CD4-positive, alpha-beta T cell treated with Interleukin-17A for 4 hours (primary cell): Measurements from ENCODE around the gene SFXN2.
"Not testable (repeated sequence)": the region's sequence is repeated elsewhere in the genome, so short reads cannot be mapped to it uniquely, and the experiment has no call there.

Source experiments
- DNase-seq: peaks from one replicate; pipeline ENCODE4 v3.0.0-alpha.2; 2020; ENCODE audit warnings: mixed read lengths

The SFXN2 gene

DNA sequence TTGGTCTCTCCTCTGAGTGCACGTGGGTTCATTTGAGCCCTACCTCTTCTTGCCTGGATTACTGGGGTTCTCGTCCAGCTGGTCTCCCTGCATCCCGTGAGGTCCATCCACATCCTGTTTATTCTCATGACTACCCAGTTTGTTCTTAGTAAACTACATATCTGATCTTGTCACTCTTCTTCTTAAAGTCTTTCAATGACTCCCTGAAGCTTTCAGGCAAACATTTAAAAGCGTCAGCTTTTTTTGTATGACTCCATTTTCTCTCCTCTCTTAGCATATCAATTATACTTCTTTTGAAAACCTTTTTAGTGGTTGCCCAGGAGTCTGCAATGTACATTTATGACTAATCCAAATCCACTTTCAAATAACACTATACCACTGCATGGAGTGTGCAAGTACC, 7.5 kb downstream of the SFXN2 start:
- DNase-seq = no peak

DNA sequence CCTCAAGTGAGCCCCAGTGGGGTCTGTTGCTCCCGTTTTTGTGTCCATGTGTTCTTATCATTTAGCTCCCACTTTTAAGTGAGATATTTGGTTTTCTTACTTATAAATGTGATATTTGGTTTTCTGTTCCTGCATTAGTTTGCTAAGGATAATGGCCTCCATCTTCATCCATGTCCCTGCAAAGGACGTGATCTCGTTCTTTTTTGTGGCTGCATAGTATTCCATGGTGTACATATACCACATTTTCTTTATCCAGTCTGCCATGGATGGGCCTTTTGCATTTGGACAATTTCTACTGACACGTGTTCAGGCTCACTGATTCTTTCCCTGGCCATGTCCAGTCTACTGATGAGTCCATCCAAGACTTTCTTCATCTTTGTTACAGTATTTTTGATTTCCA, 9.6 kb downstream of the SFXN2 start:
- DNase-seq = no peak

DNA sequence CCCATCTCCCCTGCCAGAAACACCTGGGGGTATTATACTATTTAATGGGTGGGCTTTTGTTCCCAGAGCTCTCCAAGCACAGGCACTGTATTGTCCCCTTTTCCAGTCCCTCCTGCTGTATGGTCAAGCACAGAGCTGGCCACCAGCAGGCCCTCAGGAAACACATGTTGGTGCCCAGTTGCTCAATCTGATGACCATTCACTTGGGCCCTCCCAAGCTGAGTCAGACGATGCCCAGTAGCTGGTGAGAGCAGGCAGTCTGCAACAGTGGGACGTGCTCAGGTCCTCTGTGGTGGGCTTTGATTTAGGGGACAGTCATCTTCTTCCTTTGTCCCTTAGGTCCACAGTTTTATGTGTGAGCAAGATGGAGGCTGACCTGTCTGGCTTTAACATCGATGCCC, 11.8 kb downstream of the SFXN2 start:
- DNase-seq = no peak

DNA sequence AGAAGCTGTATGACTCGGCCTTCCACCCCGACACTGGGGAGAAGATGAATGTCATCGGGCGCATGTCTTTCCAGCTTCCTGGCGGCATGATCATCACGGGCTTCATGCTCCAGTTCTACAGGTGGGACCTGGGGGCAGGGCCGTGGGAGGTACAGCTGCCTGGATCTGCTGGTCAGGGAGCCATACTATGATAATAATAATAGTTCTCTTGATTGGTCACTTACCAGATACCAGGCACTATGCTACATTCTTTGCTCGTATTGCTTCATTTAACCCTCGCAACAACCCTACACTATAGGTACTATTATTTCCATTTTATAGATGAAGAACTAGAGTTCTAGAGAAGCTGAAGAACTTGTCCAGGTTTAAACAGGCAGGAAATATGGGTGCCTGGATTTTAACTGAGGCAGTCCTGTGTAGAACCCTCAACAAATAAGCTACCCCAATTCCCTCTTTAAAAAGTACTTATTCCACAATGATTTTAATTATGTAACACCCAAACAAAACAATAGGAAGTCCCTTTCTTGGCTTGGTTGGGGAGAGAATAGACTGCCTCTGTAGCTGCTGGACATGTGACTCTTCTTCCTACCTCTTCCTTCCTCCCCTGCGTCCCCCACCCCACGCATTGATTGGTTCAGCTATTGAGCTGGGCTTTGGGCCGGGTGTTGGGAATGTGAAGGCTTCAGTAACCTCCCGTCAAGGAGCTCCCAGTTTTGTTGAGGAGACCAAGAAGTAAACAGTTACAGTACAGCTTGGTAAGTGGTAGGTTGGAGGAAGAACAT, 12.8 kb downstream of the SFXN2 start:
- no peak for DNase-seq

DNA sequence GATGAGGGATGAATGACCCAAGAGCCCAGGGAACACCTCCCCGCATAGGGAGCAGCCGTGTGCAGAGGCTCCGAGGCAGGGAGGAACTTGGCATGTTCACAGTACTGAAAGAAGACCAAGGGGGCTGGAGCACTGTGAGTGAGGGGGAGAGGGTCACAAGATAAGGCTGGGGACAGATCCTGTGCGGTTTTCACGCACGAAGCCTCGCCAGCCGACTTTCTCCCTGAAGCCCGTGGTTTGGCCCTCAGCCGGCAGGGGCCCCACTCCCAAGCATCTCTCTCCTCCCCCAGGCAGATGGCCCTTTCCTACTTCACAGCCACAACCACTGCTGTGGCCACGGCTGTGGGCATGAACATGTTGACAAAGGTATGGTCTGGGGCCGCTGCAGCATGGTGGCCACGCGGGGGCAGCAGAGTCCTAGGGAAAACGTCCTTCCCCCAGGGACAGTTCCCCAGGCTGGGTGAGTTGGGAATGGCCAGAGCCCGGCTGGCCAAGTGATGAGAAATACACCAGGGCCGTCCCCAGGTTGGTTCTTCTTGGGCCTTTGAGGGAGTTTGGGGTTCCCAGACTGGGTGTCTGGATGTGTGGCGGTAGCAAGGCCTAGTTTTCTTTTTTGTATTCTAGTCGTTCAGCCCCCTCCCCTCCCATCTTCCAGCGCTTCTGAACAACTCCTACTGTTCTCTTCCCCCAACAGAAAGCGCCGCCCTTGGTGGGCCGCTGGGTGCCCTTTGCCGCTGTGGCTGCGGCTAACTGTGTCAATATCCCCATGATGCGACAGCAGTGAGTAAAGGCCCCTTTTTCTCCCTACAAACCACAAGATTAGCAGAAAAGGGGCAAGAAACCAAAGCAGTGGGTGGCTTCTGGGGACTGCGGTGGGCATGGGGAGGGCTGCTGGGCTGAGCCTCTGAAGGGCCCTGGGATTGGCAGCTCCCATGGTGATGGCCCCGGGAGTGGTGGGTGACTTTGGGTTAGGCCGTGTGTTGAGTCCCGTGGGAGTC, 14.9 kb downstream of the SFXN2 start:
- peak; percentile 72 for DNase-seq

DNA sequence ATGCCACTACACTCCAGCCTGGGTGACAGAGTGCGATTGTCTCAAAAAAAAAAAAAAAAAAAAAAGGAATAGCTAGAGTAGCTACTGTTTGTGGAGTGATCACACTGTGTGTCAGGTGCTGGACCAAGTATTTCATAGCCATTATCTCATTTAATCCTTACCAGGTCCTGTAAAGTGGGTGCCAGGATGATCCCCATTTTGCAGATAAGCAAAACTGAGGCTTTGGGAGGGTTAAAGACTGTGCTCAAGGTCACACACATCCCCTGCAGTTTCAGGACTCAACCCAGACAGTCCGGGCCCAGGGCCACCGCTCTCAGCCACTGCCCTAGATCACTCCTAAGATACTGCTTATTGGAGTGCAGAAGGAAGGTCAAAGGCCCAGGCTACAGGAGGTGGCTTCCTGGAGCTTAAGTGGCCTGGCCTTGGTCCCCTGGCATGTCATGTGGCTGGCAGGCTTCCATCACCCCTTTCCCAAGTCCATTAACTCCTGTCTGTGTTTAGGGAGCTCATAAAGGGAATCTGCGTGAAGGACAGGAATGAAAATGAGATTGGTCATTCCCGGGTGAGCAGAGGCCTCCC, 16.9 kb downstream of the SFXN2 start:
- DNase-seq = no peak

DNA sequence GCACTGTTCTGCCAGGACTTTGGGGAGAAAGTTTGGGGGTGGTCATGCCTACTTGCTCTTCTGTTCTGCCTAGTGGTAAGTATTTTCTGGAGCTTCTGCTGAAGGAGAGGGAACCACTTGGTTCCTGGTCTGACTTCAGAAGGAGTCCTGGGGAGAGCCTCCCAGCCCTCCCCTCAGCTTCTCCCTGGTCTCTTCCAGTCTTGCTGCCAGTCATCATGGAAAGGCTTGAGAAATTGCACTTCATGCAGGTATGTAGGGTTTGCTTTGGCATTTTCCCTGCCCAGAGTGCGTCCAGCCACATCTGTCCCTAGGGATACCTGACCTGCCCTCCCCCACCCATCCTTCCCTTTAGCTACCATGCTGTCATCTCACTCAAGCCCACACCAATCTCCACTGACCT, 18.2 kb downstream of the SFXN2 start:
- no peak for DNase-seq

DNA sequence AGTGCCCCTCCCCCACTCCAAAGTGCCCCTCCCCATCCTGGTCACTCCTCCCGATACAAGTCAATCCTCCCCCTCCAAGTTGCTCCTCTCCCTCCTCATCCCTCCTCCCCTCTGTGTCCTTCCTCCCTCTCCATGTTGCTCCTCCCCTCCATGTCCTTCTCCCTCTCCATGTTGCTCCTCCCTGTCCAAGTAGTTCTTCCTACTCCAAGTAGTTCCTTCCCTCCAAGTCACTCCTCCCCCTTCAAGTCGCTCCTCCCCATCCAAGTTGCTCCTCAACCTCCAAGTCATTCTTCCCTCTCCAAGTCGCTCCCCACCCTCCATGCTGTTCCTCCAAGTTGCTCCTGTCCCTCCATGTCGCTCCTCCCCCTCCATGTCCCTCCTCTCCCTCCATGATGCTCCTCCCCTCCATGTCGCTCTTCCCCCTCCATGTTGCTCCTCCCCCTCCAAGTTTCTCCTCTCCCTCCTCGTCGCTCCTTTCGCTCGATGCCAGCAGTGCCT, 20.7 kb downstream of the SFXN2 start:
- no peak for DNase-seq

DNA sequence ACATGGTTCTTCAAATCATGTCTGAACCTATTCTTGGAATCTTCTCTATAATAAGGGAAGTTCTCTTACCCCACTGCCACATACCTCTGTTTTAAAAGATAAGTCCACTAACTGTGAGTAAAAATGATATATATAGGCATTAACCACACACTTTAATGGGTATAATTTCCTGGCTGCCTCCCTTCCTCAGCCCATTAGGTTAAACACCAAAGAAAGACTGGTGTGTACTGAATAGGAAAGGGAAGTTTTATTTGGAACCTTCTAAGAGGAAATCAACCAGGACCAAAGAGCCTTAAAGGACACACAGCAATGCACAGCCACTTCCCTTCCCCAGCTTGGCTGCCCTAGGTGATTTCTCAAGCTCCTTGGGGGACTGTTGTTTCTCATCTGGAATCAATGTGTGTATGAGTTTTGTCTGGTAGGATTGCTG, 24.3 kb downstream of the SFXN2 start:
- DNase-seq = no peak

DNA sequence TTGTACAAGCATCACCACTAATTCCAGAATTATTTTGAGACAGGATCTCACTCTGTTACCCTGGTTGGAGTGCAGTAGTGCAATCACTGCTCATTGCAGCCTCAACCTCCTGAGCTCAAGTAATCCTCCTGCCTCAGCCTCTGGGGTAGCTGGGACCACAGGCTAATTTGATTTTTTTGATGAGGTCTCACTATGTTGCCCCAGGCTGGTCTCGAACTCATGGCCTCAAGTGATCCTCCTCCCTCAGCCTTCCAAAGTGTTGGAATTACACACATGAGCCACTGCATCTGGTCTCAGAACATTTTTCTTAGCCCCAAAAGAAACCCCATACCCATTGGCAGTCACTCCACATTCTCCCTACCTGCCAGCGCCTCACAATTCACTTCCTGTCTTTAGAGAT, 25.8 kb downstream of the SFXN2 start:
- no peak for DNase-seq

DNA sequence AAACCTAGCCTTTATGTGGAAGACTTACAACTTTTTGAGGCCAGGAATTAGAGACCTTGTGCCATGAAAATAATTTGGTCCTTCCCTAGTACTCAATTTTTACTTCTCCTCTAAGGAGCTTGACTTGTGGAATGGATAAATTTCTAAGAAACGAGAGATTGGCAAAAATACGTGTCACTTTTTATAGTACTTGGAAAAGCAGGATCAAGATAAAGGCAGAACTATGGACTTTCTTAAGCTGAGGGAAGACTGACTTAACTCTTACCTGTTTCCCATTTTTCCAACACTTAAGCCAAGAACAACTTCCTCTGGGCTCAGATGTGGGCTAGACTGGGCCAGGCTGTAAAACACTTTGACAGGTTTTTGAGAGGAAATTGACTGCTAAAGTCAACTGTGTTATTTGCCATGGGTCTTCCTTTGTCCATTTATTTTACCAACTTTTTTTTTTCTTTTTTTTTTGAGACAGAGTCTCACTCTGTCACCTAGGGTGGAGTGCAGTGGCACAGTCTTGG, 27.3 kb downstream of the SFXN2 start:
- DNase-seq = no peak

DNA sequence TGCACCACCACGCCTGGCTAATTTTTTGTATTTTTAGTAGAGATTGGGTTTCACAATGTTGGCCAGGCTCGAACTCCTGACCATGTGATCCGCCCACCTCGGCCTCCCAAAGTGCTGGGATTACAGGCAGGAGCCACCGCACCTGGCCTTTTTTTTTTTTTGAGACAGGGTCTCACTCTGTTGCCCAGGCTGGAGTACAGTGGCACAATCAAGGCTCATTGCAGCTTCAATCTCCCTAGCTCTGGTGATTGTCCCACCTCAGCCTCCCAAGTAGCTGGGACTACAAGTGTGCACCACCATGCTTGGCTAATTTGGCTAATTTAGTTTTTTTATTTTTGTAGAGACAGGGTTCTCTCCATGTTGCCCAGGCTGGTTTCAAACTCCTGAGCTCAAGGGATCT, 27.9 kb downstream of the SFXN2 start:
- DNase-seq = not testable (repeated sequence)

DNA sequence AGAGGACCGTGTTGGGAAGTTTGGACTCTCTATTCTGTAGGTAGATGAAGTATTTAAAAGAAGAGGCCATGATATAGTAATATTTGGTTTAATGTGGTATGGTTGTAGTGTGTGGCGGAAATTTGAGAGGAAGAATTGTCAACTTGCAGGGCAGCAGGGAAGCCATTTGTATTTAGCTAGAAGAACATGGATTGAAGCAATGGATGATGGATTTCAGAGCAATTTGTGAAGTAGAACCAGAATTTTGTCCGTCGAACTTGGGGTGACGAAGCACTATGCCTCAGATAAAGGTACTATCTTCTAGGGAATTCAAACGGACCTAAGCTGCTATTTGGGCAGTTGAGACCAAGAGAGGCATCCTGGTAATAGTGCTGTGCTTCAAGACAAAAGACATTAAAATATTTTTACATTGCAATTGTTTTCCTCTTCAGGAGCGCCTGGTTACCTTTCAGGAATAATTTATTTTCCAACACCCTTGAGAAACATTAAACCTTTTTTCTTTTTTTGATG, 28.7 kb downstream of the SFXN2 start:
- no peak for DNase-seq

DNA sequence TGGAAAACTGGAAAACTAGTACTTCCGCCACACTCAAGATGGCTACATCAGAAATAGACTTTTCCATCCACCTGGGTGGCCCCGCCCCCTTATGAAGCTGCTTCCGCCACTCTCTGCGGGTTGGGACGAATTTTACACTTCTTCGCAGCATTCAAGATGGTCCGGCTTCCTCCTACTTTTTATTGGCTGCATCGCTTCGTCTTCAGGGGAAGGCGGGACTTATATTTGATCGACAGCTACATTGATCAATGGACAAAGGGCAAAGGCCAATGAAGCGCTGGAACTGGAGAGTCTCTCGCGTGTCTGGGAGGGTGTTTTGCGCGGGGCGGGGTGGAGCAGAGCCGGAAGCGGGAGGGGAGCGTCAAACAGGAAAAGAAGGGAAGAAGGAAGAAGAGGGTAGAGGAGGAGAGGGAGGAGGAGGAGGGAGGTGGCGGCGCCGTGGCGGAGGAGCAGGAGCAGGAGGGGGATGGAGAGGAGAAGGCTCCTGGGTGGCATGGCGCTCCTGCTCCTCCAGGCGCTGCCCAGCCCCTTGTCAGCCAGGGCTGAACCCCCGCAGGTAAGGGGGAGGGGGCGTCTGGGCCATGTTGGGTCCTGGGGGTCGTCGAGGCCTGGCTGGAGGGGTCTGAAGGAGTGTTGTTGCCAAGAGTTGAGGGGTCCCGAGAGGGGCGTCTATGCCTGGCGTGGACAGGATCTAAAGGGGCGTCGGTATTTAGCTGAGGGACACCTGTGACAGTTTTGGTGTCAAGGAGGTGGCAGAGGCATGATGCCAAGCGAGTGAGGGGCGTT, 29.3 kb downstream of the SFXN2 start, which contains the start of gene WBP1L:
Gene WBP1L (plus strand): TSS at position 361 of the 786 bp plus-strand sequence. CDS start 106 bp downstream, at position 467.
- peak; percentile 96 for DNase-seq

DNA sequence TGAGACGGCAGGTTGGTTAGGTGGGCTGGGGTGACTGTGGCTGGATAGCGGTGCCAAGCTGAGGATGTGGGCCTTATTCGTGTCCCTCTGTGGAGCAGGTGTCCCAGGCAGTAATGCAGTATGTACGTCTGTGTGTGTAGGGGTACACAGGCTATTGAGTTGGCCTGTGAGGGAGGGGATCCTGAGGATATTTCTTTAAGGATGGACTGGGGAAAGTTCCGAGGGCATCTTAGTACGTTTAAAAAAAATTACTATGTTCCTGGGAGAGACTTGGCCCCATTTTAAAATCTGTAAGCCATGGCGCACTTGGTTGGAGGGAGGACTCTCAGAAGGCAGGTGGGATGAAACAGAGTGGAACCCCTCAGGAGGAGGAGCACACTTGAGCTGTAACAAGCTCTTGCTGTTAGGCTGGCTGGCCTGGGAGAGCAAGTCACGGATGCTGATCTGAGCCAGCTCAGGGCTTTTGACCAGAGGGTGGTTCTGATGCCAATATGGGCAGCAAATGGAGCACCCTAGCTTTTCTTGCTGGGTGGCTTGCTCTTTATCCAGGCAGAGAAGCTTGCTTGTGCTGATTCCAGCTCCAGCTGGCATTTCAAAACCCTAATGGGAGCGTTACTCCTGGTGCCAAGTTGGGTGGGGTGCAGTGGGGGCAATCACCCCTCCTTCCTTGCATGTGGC, 30.1 kb downstream of the SFXN2 start:
- DNase-seq = no peak

DNA sequence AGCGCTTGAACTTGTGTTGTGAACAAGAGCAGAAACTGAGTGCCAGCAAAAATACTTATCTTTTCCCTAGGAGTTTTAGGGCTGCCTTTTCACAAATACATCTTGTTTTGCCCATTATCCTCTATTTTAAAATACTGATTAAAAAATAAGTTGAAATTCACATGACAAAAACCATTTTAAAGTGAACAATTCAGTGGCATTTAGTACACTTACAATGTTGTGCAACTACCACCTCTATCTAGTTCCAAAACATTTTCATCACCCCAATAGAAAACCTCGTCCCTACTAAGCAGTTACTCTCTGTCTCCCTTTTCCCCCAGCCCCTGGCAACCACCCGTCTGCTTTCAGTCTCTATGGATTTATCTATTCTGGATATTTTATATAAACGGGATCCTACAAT, 30.7 kb downstream of the SFXN2 start:
- no peak for DNase-seq

DNA sequence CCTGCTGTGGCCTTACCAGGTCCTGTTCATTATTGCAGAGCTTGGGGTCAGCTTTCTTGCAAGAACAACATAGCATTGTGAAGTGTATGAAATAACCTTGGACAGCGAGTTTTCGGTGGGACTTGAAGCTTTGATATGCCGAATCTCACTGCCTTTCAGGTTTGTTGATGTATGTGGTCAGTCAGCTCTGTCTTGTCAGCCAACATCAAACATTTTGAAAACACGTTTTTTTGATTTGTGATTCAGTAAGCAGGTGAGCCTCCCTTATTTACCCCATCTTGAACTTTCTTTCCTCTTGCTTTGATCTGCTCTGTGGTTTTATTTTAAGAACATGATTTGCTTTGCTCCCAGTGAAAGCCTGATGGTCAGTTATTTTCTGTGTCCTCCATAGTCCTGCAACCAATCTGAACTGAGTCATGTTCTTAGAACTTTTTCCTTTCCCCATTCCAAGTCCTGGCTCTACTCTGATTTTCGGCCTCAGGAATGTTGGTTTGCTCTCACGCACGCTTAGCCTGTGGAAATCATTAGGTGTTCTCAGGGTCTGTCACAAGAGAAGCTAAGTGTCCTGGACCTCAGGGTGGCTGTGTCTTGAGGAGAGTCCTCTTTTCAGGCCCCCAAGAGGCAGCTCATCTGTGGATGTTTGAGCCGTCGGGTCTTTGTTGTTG, 38.0 kb downstream of the SFXN2 start:
- no peak for DNase-seq

DNA sequence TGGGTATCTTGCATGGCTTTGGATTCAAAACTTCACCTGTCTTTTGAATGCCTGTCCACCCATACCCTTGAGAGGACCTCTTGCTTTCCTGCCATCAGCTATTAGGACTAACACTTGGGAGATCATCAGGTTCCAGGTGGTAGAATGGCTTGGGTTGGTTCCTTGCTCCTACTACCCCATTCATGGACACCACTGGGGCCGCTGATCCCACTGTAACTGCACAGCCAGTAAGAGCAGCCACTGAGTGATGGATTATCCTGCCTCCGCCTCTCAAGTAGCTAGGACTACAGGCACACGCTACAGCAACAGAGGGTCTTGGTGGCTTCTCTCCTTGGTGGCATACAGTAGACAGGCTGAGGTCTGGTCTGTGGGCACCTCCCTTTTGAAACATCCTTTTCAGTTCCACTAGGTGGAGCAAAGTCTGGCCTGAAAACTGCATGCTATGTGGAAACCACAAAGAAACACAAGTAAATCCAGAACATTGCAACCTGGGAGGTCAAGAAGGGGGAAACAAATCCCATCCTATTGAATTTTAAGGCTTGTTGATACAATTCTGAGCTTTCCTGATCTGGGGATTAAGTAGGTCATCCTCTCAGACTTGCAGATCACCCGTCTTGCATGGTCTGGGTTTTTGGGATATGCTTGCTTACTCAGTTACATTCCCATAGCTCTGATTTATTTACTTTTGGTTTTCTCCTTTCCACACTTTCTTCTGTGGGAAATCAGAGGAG, 38.7 kb downstream of the SFXN2 start:
- peak; percentile 32 for DNase-seq

DNA sequence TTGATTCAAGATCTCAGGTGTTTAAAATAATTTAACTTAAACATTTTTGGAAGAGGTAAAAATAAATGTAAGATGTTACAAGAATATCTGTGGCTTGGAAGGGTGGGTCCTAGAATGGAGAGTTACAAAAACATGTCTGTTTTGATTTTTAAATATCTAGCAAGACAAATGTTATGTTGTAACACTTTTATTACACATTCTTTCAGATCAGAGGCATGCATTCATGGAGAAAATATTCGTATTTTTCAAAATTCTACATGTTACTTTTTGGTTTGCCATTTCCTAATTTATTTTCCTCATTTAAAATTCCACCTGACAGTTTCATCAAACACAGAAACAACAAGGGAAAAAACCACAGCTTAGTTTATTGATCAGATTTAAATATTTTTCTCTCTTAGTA, 39.3 kb downstream of the SFXN2 start:
- no peak for DNase-seq

DNA sequence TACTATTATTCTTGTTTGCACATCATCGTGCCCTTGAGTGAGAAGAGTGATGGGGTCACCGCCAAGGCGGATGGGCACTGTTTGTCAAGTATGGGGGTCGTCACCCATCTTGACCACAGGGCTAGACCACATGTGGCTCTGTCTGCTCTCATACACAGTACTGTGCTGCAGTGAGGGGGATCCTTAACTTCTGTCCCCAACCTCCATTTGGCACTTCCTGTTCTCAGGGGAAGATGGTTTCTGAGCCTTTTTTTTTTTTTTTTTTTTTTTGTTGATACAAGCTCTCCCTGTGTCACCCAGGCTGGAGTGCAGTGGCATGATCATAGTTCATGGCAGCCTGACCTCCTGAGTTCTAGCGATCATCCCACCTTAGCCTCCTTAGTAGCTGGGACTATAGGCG, 42.9 kb downstream of the SFXN2 start:
- no peak for DNase-seq
